Natural killer cell (primary cell): ENCODE results near the gene SMIM33. TPM values are rescaled to one million over a fixed set of nuclear protein-coding genes. Genes with fewer than 3 reads are reported as not detected.
"Not testable (repeated sequence)": the region's sequence is repeated elsewhere in the genome, so short reads cannot be mapped to it uniquely, and the experiment has no call there.

ENCODE experiments used
- ATAC-seq, 3 donors: fragments of 150-1000 bp in 2 of 3; fragments of 200-7000 bp in 1 of 3; cut with Tn5 transposase; 1 replicate in 1 of 3; 2 replicates in 2 of 3; pipeline ENCODE4 v1.10.0; 2021; ENCODE audit warnings: mild to moderate bottlenecking in 2 of 3, moderate library complexity in 2 of 3
- DNase-seq, 2 donors: peaks; one replicate each; pipeline versions ENCODE4 v3.0.0 to v3.0.0-alpha.2; 2013 to 2021; ENCODE audit warnings: mixed read lengths in 1 of 2
- H3K27ac ChIP-seq: one replicate; pipeline ENCODE4 v1.5.1; 2013; ENCODE audit warnings: mild to moderate bottlenecking, low read length
- H3K27me3 ChIP-seq: one replicate; pipeline ENCODE4 v1.6.1; 2013; ENCODE audit warnings: low read length; ENCODE audit not compliant: control insufficient read depth, insufficient read depth
- H3K36me3 ChIP-seq: one replicate; pipeline ENCODE4 v1.6.1; 2013; ENCODE audit warnings: low read length; ENCODE audit not compliant: control insufficient read depth, insufficient read depth
- H3K4me1 ChIP-seq: one replicate; pipeline ENCODE4 v1.6.1; 2013; ENCODE audit warnings: low read length; ENCODE audit not compliant: control insufficient read depth, insufficient read depth
- H3K4me3 ChIP-seq: one replicate; pipeline ENCODE4 v1.5.1; 2013; ENCODE audit warnings: low read length
- H3K9me3 ChIP-seq: one replicate; pipeline ENCODE4 v1.6.1; 2013; ENCODE audit warnings: low read length; ENCODE audit not compliant: control insufficient read depth, insufficient read depth
- H3K27ac Mint-ChIP-seq, 2 donors: one replicate each; pipeline ENCODE4 v1.8.0; 2022; ENCODE audit warnings: mild to moderate bottlenecking in 2 of 2, mixed read lengths in 2 of 2, moderate library complexity in 1 of 2
- H3K27me3 Mint-ChIP-seq, 2 donors: one replicate each; pipeline ENCODE4 v1.8.0; 2022; ENCODE audit warnings: low read depth in 2 of 2, mixed read lengths in 2 of 2
- H3K36me3 Mint-ChIP-seq: one replicate; pipeline ENCODE4 v1.8.0; 2022; ENCODE audit warnings: mixed read lengths
- H3K4me1 Mint-ChIP-seq, 2 donors: one replicate each; pipeline ENCODE4 v1.8.0; 2022; ENCODE audit warnings: mixed read lengths in 2 of 2
- H3K4me3 Mint-ChIP-seq: one replicate; pipeline ENCODE4 v1.8.0; 2022; ENCODE audit warnings: mild to moderate bottlenecking, moderate library complexity, mixed read lengths
- H3K9me3 Mint-ChIP-seq, 2 donors: one replicate each; pipeline ENCODE4 v1.8.0; 2022; ENCODE audit warnings: mixed read lengths in 2 of 2
- WGBS: methylation state at CpG from one replicate; pipeline ENCODE4 v1.1.7; 2013; ENCODE audit warnings: missing lambda C conversion rate; ENCODE audit not compliant: insufficient coverage; 5-methylcytosine and 5-hydroxymethylcytosine counted together
- intact Hi-C: fragments of 100-400 bp; cut with micrococcal nuclease; formaldehyde crosslinking; loops from one replicate; pipeline ENCODE4 v1.14.2; 2022
- total RNA-seq, 4 donors: library from RNA; stranded (reverse); fragments of 120-200 nt in 1 of 4; gene quantifications; one replicate each; pipeline versions ENCODE4 v1.2.3 to v1.2.4, GENCODE V29; 2013 to 2022
- TF ChIP-seq, protein P1 (sequence below): fragments of 200-600 bp; IDR thresholded peaks from one replicate; pipeline ENCODE4 v1.8.0; 2022; ENCODE audit warnings: antibody characterized with exemption

The SMIM33 gene
- total RNA-seq, 3 donors from 2014 or later (not counting 1 experiment from before 2014, with no cell fraction given): not detected

DNA sequence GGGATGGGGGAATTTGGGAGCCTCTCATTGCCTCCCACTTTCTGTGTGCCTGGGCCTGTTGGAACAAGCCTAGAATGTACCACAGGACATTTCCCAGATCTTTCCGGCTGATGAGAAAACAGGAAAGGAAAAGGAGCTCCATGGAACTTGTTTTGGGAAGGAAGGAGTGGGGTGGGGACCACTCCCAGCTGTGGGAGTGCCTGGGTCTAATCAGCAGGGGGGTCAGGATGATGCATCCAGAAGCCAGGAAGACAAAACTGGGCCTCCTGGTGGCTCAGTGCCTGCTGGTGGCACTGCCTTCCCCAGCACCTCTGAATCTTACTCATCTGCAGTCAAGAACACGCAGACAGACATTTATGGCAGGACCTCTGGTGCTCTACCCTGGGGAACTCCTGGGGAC, 2.8 kb downstream of the SMIM33 start:
- TF ChIP-seq, protein P1, sequence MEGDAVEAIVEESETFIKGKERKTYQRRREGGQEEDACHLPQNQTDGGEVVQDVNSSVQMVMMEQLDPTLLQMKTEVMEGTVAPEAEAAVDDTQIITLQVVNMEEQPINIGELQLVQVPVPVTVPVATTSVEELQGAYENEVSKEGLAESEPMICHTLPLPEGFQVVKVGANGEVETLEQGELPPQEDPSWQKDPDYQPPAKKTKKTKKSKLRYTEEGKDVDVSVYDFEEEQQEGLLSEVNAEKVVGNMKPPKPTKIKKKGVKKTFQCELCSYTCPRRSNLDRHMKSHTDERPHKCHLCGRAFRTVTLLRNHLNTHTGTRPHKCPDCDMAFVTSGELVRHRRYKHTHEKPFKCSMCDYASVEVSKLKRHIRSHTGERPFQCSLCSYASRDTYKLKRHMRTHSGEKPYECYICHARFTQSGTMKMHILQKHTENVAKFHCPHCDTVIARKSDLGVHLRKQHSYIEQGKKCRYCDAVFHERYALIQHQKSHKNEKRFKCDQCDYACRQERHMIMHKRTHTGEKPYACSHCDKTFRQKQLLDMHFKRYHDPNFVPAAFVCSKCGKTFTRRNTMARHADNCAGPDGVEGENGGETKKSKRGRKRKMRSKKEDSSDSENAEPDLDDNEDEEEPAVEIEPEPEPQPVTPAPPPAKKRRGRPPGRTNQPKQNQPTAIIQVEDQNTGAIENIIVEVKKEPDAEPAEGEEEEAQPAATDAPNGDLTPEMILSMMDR: no peak
- Histone ChIP-seq H3K4me1 (peaks cover 91% of the 10 kb centered on the region), H3K27ac (no peak overlapping the region), H3K9me3 (no peaks in the 10 kb centered on the region), H3K27me3 (no peaks in the 10 kb centered on the region), H3K36me3 (peaks cover 20% of the 10 kb centered on the region), H3K4me3 (no peak overlapping the region)
- Mint-ChIP-seq H3K4me1 (peaks cover 62 to 83% of the 10 kb centered on the region in 2 donors), H3K36me3 (no peaks in the 10 kb centered on the region), H3K9me3 (no peaks in the 10 kb centered on the region), H3K4me3 (peak overlapping the region; percentile 63), H3K27ac (no peak overlapping the region), H3K27me3 (no peaks in the 10 kb centered on the region)
- WGBS: 90% methylated on average over 2 of the region's 2 CpGs
- intact Hi-C loops: no loop called here
- no peak for DNase-seq
- ATAC-seq: no peak

DNA sequence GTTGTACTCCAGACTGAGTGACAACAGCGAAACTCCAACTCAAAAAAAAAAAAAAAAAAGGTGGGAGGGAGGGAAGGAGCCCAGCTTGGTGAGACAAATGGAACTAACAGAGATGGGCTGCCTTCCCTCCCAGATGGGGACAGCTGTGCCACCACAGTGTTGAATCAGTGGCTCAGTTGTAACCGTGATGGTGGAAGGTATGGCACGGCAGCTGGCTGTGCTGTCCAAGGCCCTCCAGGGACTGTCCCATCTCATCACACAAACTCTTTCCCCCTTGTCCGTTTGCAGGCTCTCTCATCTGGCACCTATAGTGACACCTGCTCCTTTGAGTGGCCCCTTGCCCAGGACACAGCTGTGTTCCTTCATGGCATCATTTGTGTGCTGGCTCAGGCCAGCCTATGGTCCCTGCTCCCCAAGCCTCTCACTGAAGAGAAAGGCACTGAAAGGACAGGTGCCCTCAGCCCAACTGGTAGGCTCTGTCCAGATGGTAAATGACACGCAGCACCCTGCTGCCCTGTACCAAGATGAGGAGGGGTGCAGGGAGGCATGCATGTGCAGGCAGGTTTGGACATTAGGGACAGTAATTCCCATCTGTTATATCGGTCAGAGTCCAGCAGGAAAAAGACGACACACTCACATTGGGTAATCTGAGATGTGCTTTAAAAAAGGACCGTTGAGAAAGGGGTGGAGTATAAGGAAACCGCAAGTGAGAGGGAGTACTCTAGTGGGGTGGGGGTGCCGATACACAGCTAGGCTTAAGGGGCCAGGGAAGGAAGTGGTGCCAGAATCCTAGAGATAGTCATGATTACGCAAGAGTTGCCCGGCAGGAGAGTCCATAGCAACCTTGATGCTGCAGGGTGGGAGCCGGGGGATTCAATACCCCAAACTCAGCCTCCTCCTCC, 4.3 kb downstream of the SMIM33 start:
- Mint-ChIP-seq H3K27ac (peak overlapping the region; percentile 75 to 79), H3K9me3 (no peaks in the 10 kb centered on the region), H3K4me3 (peak overlapping the region; percentile 77), H3K4me1 (peaks cover 52 to 71% of the 10 kb centered on the region in 2 donors), H3K27me3 (no peaks in the 10 kb centered on the region), H3K36me3 (no peaks in the 10 kb centered on the region)
- H3K36me3 ChIP-seq: peaks cover 25% of the 10 kb centered on the region
- H3K9me3 ChIP-seq: no peaks in the 10 kb centered on the region
- WGBS: 24% methylated on average over 13 of the region's 13 CpGs
- peaks cover 93% of the 10 kb centered on the region for H3K4me1 ChIP-seq
- DNase-seq (peak in 1 of 2 donors; percentile 57), ATAC-seq (peak; percentile 68 to 81 (median 79))
- intact Hi-C loops: no loop called here
- no peak overlapping the region for H3K27ac ChIP-seq
- H3K27me3 ChIP-seq: no peaks in the 10 kb centered on the region
- H3K4me3 ChIP-seq: no peak overlapping the region
- TF ChIP-seq, protein P1: no peak

DNA sequence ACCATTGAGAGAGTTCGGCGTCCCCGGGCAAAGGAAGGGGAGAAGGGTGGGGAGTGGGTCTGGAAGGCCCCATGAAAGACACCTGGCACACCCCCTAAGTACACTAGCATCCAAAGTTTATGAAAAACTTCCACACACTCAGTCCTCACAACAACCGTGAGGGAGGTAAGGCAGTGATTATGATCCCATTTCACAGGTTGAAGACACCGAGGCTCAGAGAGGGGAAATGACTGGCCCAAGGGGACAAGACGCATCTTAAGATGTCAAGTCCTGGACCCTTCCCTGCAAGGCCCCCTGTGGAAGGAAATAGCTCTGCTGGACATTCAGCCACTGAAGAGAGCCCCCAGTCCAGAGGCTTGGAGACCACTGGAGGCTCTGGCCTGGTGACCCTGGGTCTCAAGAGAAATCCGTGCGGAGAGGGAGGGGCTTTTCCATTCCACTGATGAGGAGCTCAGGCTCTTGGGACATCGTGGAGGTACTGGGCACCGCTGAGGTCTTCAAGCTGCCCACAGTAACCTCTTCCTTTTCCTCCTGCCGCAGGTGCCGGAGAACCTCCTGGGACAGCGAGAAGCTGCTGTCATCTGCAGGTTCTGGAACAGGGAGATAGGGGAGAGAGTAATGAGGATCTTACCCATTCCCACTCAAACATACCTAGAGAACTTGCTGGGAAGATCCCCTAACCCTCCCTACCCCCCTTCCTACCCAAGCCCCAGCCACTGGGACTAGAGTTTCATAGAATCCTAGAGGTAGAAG, 5.2 kb downstream of the SMIM33 start:
- Histone ChIP-seq H3K27ac (no peak overlapping the region), H3K36me3 (peaks cover 30% of the 10 kb centered on the region), H3K9me3 (no peaks in the 10 kb centered on the region), H3K27me3 (no peaks in the 10 kb centered on the region), H3K4me1 (peaks cover 93% of the 10 kb centered on the region), H3K4me3 (no peak overlapping the region)
- intact Hi-C loops: no loop called here
- Mint-ChIP-seq H3K4me1 (peaks cover 51 to 70% of the 10 kb centered on the region in 2 donors), H3K9me3 (no peaks in the 10 kb centered on the region), H3K27me3 (no peaks in the 10 kb centered on the region), H3K36me3 (no peaks in the 10 kb centered on the region), H3K27ac (peak overlapping the region; percentile 75 to 79), H3K4me3 (peak overlapping the region; percentile 77)
- TF ChIP-seq, protein P1: no peak
- 51% methylated on average over 7 of the region's 13 CpGs for WGBS
- DNase-seq (no peak), ATAC-seq (no peak)

DNA sequence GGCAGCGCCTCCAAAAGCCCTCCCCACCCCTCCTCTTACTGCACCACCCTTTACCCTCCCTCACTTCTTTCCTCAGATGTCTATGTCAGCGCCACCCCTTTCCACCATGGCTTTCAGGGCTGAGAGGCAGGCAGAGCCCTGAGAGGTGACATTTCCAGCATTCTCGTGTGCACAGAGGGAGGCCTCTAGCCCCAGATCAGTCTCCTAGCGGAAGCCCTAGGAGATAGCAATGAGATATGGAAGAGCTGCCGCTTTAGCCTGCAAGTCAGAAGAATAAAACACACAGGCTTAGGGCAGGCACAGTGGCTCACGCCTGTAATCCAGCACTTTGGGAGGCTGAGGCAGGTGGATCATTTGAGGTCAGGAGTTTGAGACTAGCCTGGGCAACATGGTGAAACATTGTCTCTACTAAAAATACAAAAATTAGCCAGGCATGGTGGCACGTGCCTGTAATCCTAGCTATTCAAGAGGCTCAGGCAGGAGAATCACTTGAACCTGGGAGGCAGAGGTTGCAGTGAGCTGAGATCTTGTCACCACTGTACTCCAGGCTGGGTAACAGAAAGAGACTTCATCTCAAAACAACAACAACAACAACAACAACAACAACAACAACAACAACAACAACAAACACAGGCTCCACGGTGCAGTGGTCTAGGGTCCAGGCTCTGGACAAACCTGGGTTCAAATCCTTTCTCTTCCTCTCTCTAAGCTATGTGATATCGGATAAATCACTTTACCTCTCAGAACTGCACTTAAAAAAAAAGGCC, 8.0 kb downstream of the SMIM33 start:
- Histone ChIP-seq H3K4me1 (peaks cover 92% of the 10 kb centered on the region), H3K36me3 (peaks cover 30% of the 10 kb centered on the region)
- H3K4me3 ChIP-seq, H3K4me3 Mint-ChIP-seq, H3K36me3 Mint-ChIP-seq, H3K9me3 Mint-ChIP-seq, H3K27me3 ChIP-seq, H3K27me3 Mint-ChIP-seq, intact Hi-C loops, ATAC-seq, H3K27ac ChIP-seq, H3K9me3 ChIP-seq, DNase-seq: not testable (repeated sequence)
- 90% methylated on average over 9 of the region's 9 CpGs for WGBS
- Mint-ChIP-seq H3K4me1 (peaks cover 45 to 60% of the 10 kb centered on the region in 2 donors), H3K27ac (peak overlapping the region in 1 of 2 donors; percentile 38)

DNA sequence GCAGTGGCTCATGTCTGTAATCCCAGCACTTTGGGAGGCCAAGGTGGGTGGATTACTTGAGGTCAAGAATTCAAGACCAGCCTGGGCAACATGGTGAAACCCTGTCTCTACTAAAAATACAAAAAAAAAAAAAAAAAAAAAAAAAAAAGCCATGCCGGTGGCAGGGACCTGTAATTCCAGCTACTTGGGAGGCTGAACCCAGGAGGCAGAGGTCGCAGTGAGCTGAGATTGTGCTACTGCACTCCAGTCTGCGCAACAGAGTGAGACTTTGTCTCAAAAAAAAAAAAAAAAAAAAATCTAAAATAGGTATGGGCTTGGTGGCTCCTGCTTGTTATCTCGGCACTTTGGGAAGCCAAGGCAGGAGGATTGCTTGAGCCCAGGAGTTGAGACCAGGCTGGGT, 8.9 kb downstream of the SMIM33 start:
- Histone ChIP-seq H3K4me1 (peaks cover 83% of the 10 kb centered on the region), H3K36me3 (peaks cover 30% of the 10 kb centered on the region)
- 92% methylated on average over 2 of the region's 4 CpGs for WGBS
- not testable (repeated sequence) for H3K4me3 Mint-ChIP-seq, H3K27me3 Mint-ChIP-seq, H3K27me3 ChIP-seq, H3K27ac Mint-ChIP-seq, H3K9me3 Mint-ChIP-seq, H3K4me3 ChIP-seq, H3K9me3 ChIP-seq, DNase-seq, H3K36me3 Mint-ChIP-seq, H3K27ac ChIP-seq, ATAC-seq
- H3K4me1 Mint-ChIP-seq: peaks cover 38 to 54% of the 10 kb centered on the region in 2 donors
- intact Hi-C loops: loop anchor here (5.0 kb wide), 1 partner anchor 38 kb away; no protein-coding TSS in a partner anchor
